Stomach (tissue), 8 donors: ENCODE data around the gene LRSAM1. TPM values are rescaled to one million over a fixed set of nuclear protein-coding genes. Genes with fewer than 3 reads are reported as not detected.

Source experiments
- polyA plus RNA-seq, 3 donors: library from polyadenylated mRNA; stranded (reverse); fragments of 200-250 nt; gene quantifications; one replicate each; pipeline ENCODE4 v1.2.3, GENCODE V29; 2013
- small RNA-seq, 4 donors: library from RNA; depleted of rRNA; stranded (forward); fragments of <200 nt; gene quantifications; one replicate each; pipeline ENCODE3, GENCODE V24; 2016
- total RNA-seq, 5 donors: library from RNA; depleted of rRNA; stranded (reverse); fragments of >200 nt; gene quantifications; one replicate each; pipeline versions ENCODE4 v1.1.0 to v1.2.3, GENCODE V29; 2014 to 2016
- donor health status: healthy with polysubstance abuse.
- donor health status: Bipolar disorder and iron deficiency.
- donor health status: healthy.

The LRSAM1 gene
- total and polyA plus RNA-seq, 8 donors, result 7.2 to 138 (median 14.0) TPM

Small RNAs within 50 kb of the gene (small RNA-seq; reads per million reads assigned to genes)
- gene RF00019, result 0 reads per million in 4 donors
- gene SNORA65, result 398 to 706 (median 479) reads per million in 4 donors

Other genes starting within 250 kb of the LRSAM1 start
- 10 to 100 TPM in 2 of 5 donors, 1 to 10 TPM in 3; 2.7 to 35.8 (median 9.6) TPM for gene GARNL3, start 186.7 kb upstream of the LRSAM1 start, total RNA-seq
- gene GARNL3, start 186.7 kb upstream of the LRSAM1 start, polyA plus RNA-seq, result 1 to 10 TPM in 2 of 3 donors, under 1 TPM in 1; 0.76 to 5.7 (median 4.0) TPM
- gene SLC2A8, start 54.3 kb upstream of the LRSAM1 start, total RNA-seq, result 10 to 100 TPM in 4 of 5 donors, 1 to 10 TPM in 1; 4.7 to 36.2 (median 22.0) TPM
- gene SLC2A8, start 54.3 kb upstream of the LRSAM1 start, polyA plus RNA-seq, result 10 to 100 TPM; 10.1 to 15.3 (median 12.9) TPM
- 10 to 100 TPM in 2 of 5 donors, 1 to 10 TPM in 3; 5.1 to 39.1 (median 6.2) TPM for gene ZNF79, start 27.1 kb upstream of the LRSAM1 start, total RNA-seq
- 1 to 10 TPM; 1.9 to 3.8 (median 2.7) TPM for gene ZNF79, start 27.1 kb upstream of the LRSAM1 start, polyA plus RNA-seq
- gene RPL12, start 104 bp upstream of the LRSAM1 start, total RNA-seq, result 1,000 to 10,000 TPM in 4 of 5 donors, 100 to 1,000 TPM in 1; 187 to 1,693 (median 1,211) TPM
- gene RPL12, start 104 bp upstream of the LRSAM1 start, polyA plus RNA-seq, result 1,000 to 10,000 TPM; 3,146 to 4,806 (median 4,080) TPM
- 10 to 100 TPM; 14.9 to 77.7 (median 31.3) TPM for gene STXBP1, start 160.8 kb downstream of the LRSAM1 start, total RNA-seq
- 1 to 10 TPM; 5.2 to 8.7 (median 7.6) TPM for gene STXBP1, start 160.8 kb downstream of the LRSAM1 start, polyA plus RNA-seq